ENCODE data around the gene FOXB2. TPM values are rescaled to one million over a fixed set of nuclear protein-coding genes. Genes with fewer than 3 reads are reported as not detected.

Gene FOXB2
- total RNA-seq, 2 donors from 2014 or later, result not detected

DNA sequence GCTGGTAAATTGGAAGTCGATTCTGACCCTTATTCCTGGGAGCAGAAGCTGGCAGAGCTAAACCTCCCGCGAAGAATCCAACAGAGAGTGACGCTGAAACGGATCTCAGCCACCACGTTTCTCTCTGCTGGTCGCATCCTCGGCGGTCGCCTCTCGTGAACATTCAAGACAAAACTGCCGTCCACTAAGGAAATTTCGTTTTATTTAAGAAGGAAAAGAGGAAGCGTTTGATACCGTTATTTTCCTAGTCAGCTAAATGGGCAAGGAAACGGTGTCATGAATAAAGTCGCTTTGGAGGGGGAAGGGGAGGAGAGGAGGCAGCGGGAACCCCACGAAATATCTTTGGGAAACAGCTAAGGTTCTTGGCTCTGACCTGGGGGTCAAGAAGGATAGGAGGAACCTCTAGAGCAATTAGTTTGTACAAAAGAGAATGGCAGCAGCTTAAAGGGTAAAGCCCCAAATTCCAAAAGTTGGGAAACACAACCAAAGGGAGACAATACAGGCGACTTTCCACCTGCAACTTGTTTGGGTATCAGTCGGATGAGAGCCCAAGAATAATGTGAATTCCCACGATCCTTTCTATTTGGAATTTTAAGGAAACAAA is 1.9 kb downstream of the FOXB2 start:
- Histone ChIP-seq H3K9me3 (no peaks in the 10 kb centered on the region), H3K27ac (no peak overlapping the region), H3K4me1 (peaks cover 38% of the 10 kb centered on the region), H3K27me3 (peaks cover 0 to 43% of the 10 kb centered on the region in 2 donors), H3K4me3 (no peak overlapping the region), H3K36me3 (replicated peaks in 1 of 2; ENCODE audit: insufficient read depth in 1 of 2, low read depth in 2 of 2) (no peaks in the 10 kb centered on the region)
- no peak for DNase-seq
- TF ChIP-seq, protein P1, sequence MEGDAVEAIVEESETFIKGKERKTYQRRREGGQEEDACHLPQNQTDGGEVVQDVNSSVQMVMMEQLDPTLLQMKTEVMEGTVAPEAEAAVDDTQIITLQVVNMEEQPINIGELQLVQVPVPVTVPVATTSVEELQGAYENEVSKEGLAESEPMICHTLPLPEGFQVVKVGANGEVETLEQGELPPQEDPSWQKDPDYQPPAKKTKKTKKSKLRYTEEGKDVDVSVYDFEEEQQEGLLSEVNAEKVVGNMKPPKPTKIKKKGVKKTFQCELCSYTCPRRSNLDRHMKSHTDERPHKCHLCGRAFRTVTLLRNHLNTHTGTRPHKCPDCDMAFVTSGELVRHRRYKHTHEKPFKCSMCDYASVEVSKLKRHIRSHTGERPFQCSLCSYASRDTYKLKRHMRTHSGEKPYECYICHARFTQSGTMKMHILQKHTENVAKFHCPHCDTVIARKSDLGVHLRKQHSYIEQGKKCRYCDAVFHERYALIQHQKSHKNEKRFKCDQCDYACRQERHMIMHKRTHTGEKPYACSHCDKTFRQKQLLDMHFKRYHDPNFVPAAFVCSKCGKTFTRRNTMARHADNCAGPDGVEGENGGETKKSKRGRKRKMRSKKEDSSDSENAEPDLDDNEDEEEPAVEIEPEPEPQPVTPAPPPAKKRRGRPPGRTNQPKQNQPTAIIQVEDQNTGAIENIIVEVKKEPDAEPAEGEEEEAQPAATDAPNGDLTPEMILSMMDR (IDR thresholded peaks at IDR 0.05), result no peak
- TF ChIP-seq POLR2A (IDR thresholded peaks at IDR 0.05), result no peak
- intact Hi-C loops (cut with DNase I), result no loop called here
- ATAC-seq, result no peak
- WGBS, 2 donors, result 6 to 7% methylated on average over 22 of the region's 22 CpGs

DNA sequence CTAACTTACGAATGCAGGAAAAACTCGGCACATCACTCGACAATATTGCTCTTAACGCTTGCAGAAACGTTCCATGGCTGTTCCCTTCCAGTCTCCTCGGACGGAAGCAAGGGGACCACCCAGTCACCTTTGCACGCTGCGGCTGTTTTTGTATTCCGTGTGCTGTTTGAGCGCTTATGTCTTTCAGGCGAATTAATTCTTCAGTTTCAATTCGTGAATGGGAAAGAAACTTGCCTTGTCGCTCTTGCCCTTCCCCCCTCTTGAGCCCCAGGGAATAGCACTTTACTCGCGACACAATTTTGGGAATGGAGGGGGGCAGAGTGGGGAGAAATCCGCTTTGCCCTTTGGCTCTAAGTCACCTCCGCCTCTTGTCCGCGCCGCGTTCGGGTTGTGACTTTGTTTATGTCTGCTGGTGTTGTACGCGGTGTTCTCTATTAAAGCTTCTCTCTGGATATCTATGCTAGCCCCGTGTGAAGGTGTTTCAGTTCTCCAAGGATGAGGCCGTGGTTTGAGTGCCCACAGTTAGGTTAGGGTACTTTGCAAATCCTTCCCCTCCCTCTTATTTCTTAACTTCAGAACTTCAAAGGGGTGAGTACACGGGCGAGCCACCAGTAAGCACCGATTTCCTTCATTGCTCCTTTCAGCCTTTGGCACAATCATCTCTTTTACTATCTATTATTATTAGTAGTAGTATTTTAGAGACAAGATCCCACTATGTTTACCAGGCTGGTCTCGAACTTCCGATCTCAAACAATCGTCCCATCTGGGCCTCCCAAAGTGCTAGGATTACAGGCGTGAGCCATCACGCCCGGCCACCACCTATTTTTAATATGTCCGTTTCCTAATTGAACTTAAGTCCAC is 2.7 kb downstream of the FOXB2 start:
- Histone ChIP-seq H3K36me3 (replicated peaks in 1 of 2; ENCODE audit: insufficient read depth in 1 of 2, low read depth in 2 of 2) (no peaks in the 10 kb centered on the region), H3K4me3 (no peak overlapping the region), H3K27me3 (peaks cover 0 to 40% of the 10 kb centered on the region in 2 donors), H3K27ac (no peak overlapping the region), H3K9me3 (no peaks in the 10 kb centered on the region), H3K4me1 (peaks cover 33% of the 10 kb centered on the region)
- 6 to 12% methylated on average over 37 of the region's 37 CpGs for WGBS, 2 donors
- intact Hi-C loops (cut with DNase I), result no loop called here
- peak; percentile 19 for ATAC-seq
- no peak for DNase-seq
- TF ChIP-seq, protein P1 (IDR thresholded peaks at IDR 0.05), result no peak
- TF ChIP-seq POLR2A (IDR thresholded peaks at IDR 0.05), result no peak

DNA sequence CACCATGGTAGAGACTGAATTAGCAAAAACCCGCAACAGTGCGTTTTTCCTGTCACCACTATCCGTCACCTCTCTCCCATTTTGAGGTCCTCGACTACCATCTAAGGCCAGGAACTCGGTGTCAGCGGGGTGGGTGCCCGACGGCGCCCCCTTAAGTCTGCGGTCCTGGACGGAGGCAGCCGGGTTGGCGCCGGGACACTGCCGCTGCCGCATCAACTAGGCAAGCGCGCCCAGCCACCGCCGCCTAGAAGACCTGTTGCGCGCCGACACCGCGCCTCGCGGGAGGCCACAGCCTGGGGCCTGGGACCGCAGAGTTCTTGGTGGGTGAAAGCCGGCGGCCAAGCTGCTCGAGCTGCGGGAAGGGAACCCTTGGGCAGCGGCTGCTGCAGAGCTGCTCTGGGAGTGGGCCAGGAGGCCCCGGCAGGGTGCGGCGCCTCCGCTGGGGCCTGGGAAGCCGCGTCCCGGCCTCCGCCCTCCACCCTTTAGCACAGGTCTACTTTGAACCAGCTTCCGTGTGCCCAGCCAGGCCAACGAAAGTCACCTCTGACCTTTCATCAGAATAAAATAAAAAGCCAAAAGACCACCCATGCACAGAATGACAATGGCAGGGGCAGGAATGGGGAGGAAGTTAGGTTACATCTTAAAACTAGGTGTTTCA is 3.5 kb downstream of the FOXB2 start:
- H3K27me3 ChIP-seq, result peaks cover 0 to 34% of the 10 kb centered on the region in 2 donors
- no peaks in the 10 kb centered on the region for H3K36me3 ChIP-seq (replicated peaks in 1 of 2; ENCODE audit: insufficient read depth in 1 of 2, low read depth in 2 of 2)
- no peak overlapping the region for H3K27ac ChIP-seq
- TF ChIP-seq, protein P1 (IDR thresholded peaks at IDR 0.05), result no peak
- TF ChIP-seq POLR2A (IDR thresholded peaks at IDR 0.05), result no peak
- H3K4me1 ChIP-seq, result peaks cover 31% of the 10 kb centered on the region
- no peak overlapping the region for H3K4me3 ChIP-seq
- intact Hi-C loops (cut with DNase I), result no loop called here
- DNase-seq, result no peak
- 6 to 11% methylated on average over 18 to 40 of the region's 43 CpGs for WGBS, 2 donors
- no peak for ATAC-seq
- no peaks in the 10 kb centered on the region for H3K9me3 ChIP-seq

DNA sequence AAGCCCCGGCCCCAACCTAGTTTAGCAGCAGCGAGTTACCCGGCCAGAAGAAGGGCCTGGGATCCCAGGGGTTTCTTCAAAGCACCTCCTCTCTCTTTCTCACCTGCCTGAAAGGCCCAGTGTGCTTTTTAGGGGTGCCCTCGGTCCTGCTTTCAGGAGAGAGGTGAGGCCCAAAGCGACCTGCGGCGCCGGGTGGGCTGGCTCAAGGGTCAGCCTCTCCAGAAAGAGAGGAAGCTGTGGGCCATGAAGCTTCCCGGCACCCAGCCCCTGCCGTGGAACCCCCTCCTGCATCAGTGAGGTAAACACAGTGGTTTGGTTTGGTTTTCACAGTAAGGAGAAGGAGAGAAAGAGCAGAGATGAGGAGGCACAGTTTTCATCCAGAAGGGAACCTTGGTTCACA is 4.3 kb downstream of the FOXB2 start:
- DNase-seq, result no peak
- H3K4me3 ChIP-seq, result no peak overlapping the region
- intact Hi-C loops (cut with DNase I), result no loop called here
- no peak overlapping the region for H3K27ac ChIP-seq
- ATAC-seq, result no peak
- TF ChIP-seq POLR2A (IDR thresholded peaks at IDR 0.05), result no peak
- TF ChIP-seq, protein P1 (IDR thresholded peaks at IDR 0.05), result no peak
- H3K27me3 ChIP-seq, result peaks cover 0 to 29% of the 10 kb centered on the region in 2 donors
- peaks cover 23% of the 10 kb centered on the region for H3K4me1 ChIP-seq
- WGBS, 2 donors, result 30 to 48% methylated on average over 4 to 10 of the region's 10 CpGs
- no peaks in the 10 kb centered on the region for H3K36me3 ChIP-seq (replicated peaks in 1 of 2; ENCODE audit: insufficient read depth in 1 of 2, low read depth in 2 of 2)
- no peaks in the 10 kb centered on the region for H3K9me3 ChIP-seq

Measured in body of pancreas (tissue), 4 donors.